SH-SY5Y (cell line): Measurements from ENCODE around the gene CYB5A.

ENCODE experiments used
- GATA2 ChIP-seq: IDR thresholded peaks from 2 replicates; pipeline ENCODE4 v1.6.1; 2011; ENCODE audit warnings: mild to moderate bottlenecking, low read depth, low read length
- GATA3 ChIP-seq: IDR thresholded peaks from 2 replicates; pipeline ENCODE4 v1.6.1; 2011; ENCODE audit warnings: low read depth, mild to moderate bottlenecking, low read length, moderate library complexity

The CYB5A gene

DNA sequence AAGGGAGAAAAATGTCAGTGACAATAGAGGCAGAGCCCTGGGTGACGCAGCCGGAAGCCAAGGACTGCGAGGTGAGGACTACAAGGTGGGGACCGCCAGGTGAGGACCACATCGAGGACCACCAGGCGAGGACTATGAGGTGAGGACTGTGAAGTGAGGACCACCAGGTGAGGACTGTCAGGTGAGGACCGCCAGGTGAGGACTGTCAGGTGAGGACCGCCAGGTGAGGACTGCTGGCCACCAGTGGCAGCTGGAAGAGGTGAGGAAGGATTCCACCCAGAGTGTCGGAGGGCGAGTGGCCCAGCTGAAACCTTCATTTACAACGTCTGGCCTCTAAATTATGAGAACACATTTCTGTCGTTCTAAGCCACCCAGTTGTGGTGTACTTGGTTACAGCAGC lies 41.6 kb downstream of the CYB5A start:
- TF ChIP-seq GATA2: no peak
- no peak for TF ChIP-seq GATA3

DNA sequence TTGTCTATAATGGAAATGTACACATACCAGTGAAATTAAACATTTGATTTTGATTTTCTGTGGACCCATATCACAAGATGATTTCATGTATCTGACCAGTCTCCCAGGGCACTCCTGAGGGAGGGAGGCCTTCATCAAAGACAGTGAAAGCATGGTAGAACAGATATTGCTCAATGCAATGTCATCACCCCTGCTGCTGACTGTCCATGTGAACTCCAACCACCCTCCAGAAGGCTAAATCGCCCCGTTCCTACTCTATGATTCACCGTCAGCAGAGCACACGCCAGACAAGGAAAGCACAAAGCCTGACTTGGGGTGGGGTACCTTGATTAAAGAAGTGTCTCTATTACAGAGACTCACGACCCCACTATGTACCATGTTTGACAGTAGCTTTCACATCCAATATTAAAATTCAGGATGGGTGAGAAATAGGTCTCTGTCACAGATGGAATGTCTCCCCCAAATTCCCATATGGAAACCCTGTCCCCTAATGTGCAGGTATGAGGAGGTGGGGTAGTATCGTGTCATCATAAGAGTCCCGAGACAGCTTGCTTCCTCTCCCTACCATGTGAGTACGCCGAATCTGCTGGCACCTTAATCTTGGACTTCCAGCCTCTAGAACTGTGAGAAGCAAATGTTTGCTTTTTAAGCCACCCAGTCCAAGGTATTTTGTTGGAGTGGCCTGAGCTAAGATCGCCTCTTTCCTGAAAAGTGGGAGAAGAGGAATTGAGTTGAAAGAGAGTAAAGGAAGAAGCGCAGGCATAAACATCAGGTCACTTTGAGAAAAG lies 42.4 kb downstream of the CYB5A start:
- no peak for TF ChIP-seq GATA3
- TF ChIP-seq GATA2: no peak

GRCh38 chr18:74248595-74248994 lies 43.2 kb downstream of the CYB5A start:
- TF ChIP-seq GATA3 (no peak), GATA2 (no peak)

DNA sequence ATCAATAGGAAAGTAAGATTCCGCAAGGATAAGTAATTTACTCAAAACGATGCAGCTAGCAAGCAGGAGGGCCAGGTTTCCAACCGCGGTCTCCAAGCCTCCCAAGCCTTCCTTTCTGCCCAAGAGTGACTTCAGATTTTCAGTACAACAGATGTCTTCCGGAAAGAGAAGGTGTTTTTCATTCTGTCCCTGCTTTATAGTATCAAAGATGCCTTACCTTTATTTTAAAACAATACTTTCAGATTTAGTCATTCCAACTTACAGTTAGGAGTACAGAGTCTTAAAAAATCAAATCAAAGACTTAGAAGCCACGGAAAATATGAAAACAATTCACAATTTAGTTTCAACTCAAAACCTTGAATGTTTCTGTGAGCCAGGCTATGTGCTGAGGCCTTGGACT lies 43.6 kb downstream of the CYB5A start:
- TF ChIP-seq GATA2: no peak
- no peak for TF ChIP-seq GATA3

GRCh38 chr18:74244554-74244953 lies 47.2 kb downstream of the CYB5A start:
- TF ChIP-seq GATA3: no peak
- no peak for TF ChIP-seq GATA2

GRCh38 chr18:74243127-74243526 lies 48.6 kb downstream of the CYB5A start:
- TF ChIP-seq GATA2 (no peak), GATA3 (no peak)

- TF ChIP-seq GATA2: no peak
- no peak for TF ChIP-seq GATA3
Observed at GRCh38 chr18:74242438-74243096, 49.2 kb downstream of the CYB5A start.

- TF ChIP-seq GATA3 (no peak), GATA2 (no peak)
Observed at GRCh38 chr18:74241970-74242369, 49.8 kb downstream of the CYB5A start.

DNA sequence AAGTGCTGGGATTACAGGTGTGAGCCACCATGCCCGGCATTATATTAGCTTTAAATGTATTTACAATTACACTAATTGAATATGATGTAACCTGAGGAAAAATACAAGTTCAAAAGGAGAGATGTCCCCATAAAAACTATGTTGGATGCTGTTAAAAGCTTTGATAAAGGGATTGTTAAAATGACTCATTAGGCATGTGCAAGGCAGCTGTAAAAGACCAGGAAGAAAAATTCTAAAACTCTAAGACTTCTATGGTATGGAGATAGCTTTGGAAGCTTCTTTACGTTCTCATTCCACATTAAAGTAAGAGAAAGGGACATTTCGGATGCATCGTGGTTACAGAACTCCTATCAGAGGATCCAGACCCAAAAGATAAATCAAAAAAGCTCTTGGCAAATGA lies 50.3 kb downstream of the CYB5A start:
- TF ChIP-seq GATA2: no peak
- TF ChIP-seq GATA3: no peak

- TF ChIP-seq GATA3: no peak
- no peak for TF ChIP-seq GATA2
Observed at GRCh38 chr18:74239567-74239966, 52.2 kb downstream of the CYB5A start.

DNA sequence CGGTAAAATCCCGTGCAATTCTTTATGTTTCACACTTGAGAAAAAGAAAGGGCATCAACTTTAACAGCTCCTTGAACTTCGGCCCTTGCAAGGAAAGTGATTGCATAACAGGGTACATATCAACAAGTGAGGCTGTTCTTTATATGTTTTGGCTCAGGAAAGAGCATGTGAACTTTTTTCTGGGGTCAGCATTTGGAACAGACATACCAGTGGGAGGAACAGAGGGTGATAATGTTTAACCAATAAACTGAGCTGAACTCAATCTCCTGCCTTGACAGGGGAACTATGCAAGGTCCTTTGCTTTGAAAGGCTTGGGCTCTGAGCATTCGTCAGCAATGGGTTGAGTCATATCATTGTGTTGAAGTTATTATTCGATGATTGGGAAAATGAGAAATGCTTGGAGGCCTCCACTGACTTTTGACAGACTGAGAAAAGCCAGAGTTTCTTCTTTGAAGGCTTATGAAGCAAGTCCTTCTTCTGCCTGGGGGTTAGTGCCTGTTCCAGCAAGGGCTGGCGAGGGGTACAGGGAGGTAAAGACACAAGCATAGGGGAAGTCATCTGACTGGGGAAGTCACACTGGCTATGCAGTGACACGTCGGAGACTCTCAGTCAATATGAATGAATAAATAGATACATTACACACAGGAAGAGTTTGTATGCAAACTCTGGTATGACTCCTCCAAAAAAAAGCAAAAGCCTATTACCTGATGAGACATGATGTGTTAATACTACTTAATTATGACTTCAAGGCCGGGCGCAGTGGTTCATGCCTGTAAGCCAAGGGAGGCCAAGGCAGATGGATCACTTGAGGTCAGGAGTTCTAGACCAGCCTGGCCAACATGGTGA lies 57.2 kb downstream of the CYB5A start:
- TF ChIP-seq GATA3: no peak
- no peak for TF ChIP-seq GATA2

- TF ChIP-seq GATA3 (no peak), GATA2 (no peak)
Observed at GRCh38 chr18:74233933-74234325, 57.8 kb downstream of the CYB5A start.

DNA sequence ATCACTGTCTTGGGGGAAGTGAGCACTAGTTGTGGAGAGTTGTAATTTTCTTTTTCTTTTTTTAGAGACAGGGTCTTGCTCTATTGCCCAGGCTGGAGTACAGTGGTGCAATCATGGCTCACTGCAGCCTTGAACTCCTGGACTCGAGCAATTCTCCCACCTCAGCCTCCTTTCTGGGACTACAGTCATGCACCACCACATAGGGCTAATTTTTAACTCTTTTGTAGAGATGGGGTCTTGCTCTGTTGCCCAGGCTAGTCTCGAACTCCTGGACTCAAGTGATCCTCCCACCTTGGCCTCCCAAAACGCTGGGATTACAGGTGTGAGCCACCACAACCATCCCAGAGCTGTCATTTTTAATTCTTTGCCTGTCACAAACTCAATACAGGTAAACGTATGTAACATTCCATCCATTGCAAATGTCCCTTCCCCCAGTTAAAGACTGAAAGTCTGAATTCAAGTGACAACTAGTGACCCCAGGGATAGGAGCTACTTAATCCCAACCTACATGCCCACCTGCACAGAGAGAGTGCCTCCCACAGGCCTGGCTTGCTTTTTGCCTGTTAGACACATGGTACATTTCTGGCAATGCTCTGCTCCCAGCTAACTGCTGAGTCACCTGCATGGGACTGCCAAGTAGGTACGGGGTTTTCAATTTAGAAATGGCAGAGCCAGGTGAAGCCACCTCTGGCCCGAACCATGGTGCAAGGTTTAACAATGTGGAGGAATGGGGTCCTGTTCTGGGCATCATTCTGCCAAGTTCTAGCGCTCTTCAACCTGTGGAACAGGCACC lies 60.6 kb downstream of the CYB5A start:
- TF ChIP-seq GATA3 (no peak), GATA2 (no peak)

- no peak for TF ChIP-seq GATA2
- no peak for TF ChIP-seq GATA3
Observed at GRCh38 chr18:74229891-74230290, 61.9 kb downstream of the CYB5A start.
